HepG2 (cell line): ENCODE measurements around the gene ADCY10. TPM values are rescaled to one million over a fixed set of nuclear protein-coding genes. Genes with fewer than 3 reads are reported as not detected.
A peak's percentile ranks its signal among the peaks of the same experiment; 100 is the strongest.

Experiments
- ATAC-seq: fragments of 200-7000 bp; cut with Tn5 transposase; 3 replicates; pipeline ENCODE4 v1.9.1; 2020; ENCODE audit warnings: mild to moderate bottlenecking, moderate library complexity
- BruUV-seq: library from RNA; stranded (reverse); fragments of 400-500 nt; replicated peaks from 2 replicates; lab custom pipeline; 2021; lab: Mats Ljungman, UMichigan
- CTCF ChIA-PET: fragments of 300-600 bp; formaldehyde crosslinking; extraction: SDS; loops from one replicate; lab custom pipeline; 2021; ENCODE audit warnings: low total read pairs, inconsistent platforms, low intra/inter-chr PET ratio; lab: Yijun Ruan, JAX
- POLR2A ChIA-PET: fragments of 350-600 bp; sonication (Branson Sonifier 250); formaldehyde crosslinking; loops from one replicate; lab custom pipeline; 2020; ENCODE audit warnings: antibody characterized with exemption, inconsistent platforms; lab: Yijun Ruan, JAX
- DNase-seq: peaks from one replicate; pipeline ENCODE4 v3.0.0-alpha.2; 2015; ENCODE audit warnings: low spot score
- FAIRE-seq: peaks from 3 replicates; lab custom pipeline; 2011; peaks lifted over from hg19 to GRCh38; lab: Jason Lieb, UNC
- H2AFZ ChIP-seq: one replicate; pipeline ENCODE4 v1.6.1; 2011; ENCODE audit warnings: low read length, inconsistent platforms
- H3K27ac ChIP-seq: fragments of 300-600 bp; 3 replicates; pipeline ENCODE4 v1.8.0; 2011; ENCODE audit warnings: mixed run types, mild to moderate bottlenecking, mixed read lengths, low read length, inconsistent platforms; ENCODE audit not compliant: insufficient read depth; ENCODE audit errors: extremely low read length
- H3K27me3 ChIP-seq, 2 experiments: fragments of 200-600 bp in 1 of 2; 2 replicates in 1 of 2; 3 replicates in 1 of 2; pipeline versions ENCODE4 v1.6.0 to v1.8.0; 2011; ENCODE audit warnings: low read length in 2 of 2, mild to moderate bottlenecking in 2 of 2, moderate library complexity in 2 of 2, inconsistent platforms in 1 of 2; ENCODE audit not compliant: insufficient read depth in 2 of 2, control insufficient read depth in 1 of 2
- H3K36me3 ChIP-seq, 2 experiments: fragments of 200-600 bp in 1 of 2; replicated peaks in 1 of 2; 2 replicates in 1 of 2; 3 replicates in 1 of 2; pipeline versions ENCODE4 v1.5.1 to v1.8.0; 2011; ENCODE audit warnings: low read length in 2 of 2, inconsistent platforms in 1 of 2; ENCODE audit not compliant: insufficient read depth in 2 of 2, control insufficient read depth in 1 of 2
- H3K4me1 ChIP-seq: 2 replicates; pipeline ENCODE4 v1.5.1; 2012; ENCODE audit warnings: low read length, inconsistent platforms; ENCODE audit not compliant: insufficient read depth
- H3K4me2 ChIP-seq: 2 replicates; pipeline ENCODE4 v1.6.0; 2011; ENCODE audit warnings: low read depth, low read length, inconsistent platforms
- H3K4me3 ChIP-seq, 3 experiments: fragments of 200-600 bp in 1 of 3; sonication (generic), shearing (Covaris generic) in 1 of 3; replicated peaks in 1 of 3; 2 replicates each; pipeline ENCODE4 v1.5.1; 2011 to 2016; ENCODE audit warnings: low read length in 3 of 3, inconsistent platforms in 2 of 3, low read depth in 2 of 3, mild to moderate bottlenecking in 2 of 3, control low read depth in 1 of 3, mixed read lengths in 1 of 3; ENCODE audit not compliant: insufficient read depth in 1 of 3
- H3K79me2 ChIP-seq: one replicate; pipeline ENCODE4 v1.6.1; 2011; ENCODE audit warnings: low read length, inconsistent platforms; ENCODE audit not compliant: insufficient read depth
- H3K9ac ChIP-seq: 2 replicates; pipeline ENCODE4 v1.6.0; 2011; ENCODE audit warnings: mild to moderate bottlenecking, low read depth, low read length, inconsistent platforms; ENCODE audit not compliant: insufficient read depth
- H3K9me3 ChIP-seq: 2 replicates; pipeline ENCODE4 v1.5.1; 2012; ENCODE audit warnings: mild to moderate bottlenecking, low read length
- H4K20me1 ChIP-seq: 2 replicates; pipeline ENCODE4 v1.6.0; 2011; ENCODE audit warnings: inconsistent platforms, mild to moderate bottlenecking, low read length, moderate library complexity; ENCODE audit not compliant: insufficient read depth
- CHD4 ChIP-seq: fragments of 200-600 bp; sonication (generic); IDR thresholded peaks from 2 replicates; pipeline ENCODE4 v1.7.0; 2017; ENCODE audit warnings: mild to moderate bottlenecking, low read length, borderline replicate concordance
- CREB1 ChIP-seq, 2 experiments: fragments of 450-650 bp in 1 of 2; IDR thresholded peaks; 2 replicates each; pipeline ENCODE4 v1.6.1; 2016 to 2017; ENCODE audit warnings: control low read depth in 1 of 2, mild to moderate bottlenecking in 1 of 2, missing compliant biosample characterization in 1 of 2, missing genetic modification characterization in 1 of 2
- KDM1A ChIP-seq: IDR thresholded peaks from 2 replicates; pipeline ENCODE4 v1.6.1; 2016; ENCODE audit warnings: missing compliant biosample characterization
- MXD4 ChIP-seq: IDR thresholded peaks from 2 replicates; pipeline ENCODE4 v1.6.1; 2016; ENCODE audit warnings: mild to moderate bottlenecking, missing biosample characterization, missing genetic modification reagents
- NONO ChIP-seq, 2 experiments: fragments of 450-650 bp in 1 of 2; sonication (generic) in 1 of 2; formaldehyde crosslinking in 1 of 2; IDR thresholded peaks in 1 of 2; conservative IDR thresholded peaks in 1 of 2; 2 replicates each; pipeline versions ENCODE4 v1.6.1 to v1.8.0; 2017 to 2022; ENCODE audit warnings: mild to moderate bottlenecking in 1 of 2, missing genetic modification reagents in 1 of 2, moderate library complexity in 1 of 2
- NR2F1 ChIP-seq, 2 experiments: fragments of 450-650 bp in 1 of 2; formaldehyde crosslinking in 1 of 2; IDR thresholded peaks; 2 replicates each; pipeline versions ENCODE4 v1.5.0 to v1.6.1; 2016 to 2020; ENCODE audit warnings: mild to moderate bottlenecking in 1 of 2, missing compliant biosample characterization in 1 of 2, missing genetic modification reagents in 1 of 2, moderate library complexity in 1 of 2
- PCBP1 ChIP-seq: fragments of 200-400 bp; formaldehyde crosslinking; IDR thresholded peaks from 2 replicates; pipeline ENCODE4 v1.6.1; 2017; ENCODE audit warnings: mild to moderate bottlenecking, low read depth, low read length, borderline replicate concordance
- POLR2G ChIP-seq: fragments of 200-400 bp; formaldehyde crosslinking; IDR thresholded peaks from 2 replicates; pipeline ENCODE4 v1.6.1; 2018; ENCODE audit warnings: mild to moderate bottlenecking, low read depth, low read length, moderate library complexity
- PPARG ChIP-seq: conservative IDR thresholded peaks from 2 replicates; pipeline ENCODE4 v1.6.1; 2016; ENCODE audit warnings: missing biosample characterization, missing genetic modification reagents
- RCOR2 ChIP-seq: IDR thresholded peaks from 2 replicates; pipeline ENCODE4 v1.6.1; 2016; ENCODE audit warnings: missing biosample characterization, missing genetic modification reagents
- SKI ChIP-seq: fragments of 450-650 bp; IDR thresholded peaks from one replicate; pipeline ENCODE4 v1.6.1; 2018; ENCODE audit warnings: mild to moderate bottlenecking; ENCODE audit not compliant: partially characterized antibody
- ZC3H4 ChIP-seq: sonication (generic); formaldehyde crosslinking; IDR thresholded peaks from 2 replicates; pipeline ENCODE4 v1.4.0; 2020; ENCODE audit warnings: missing genetic modification reagents, borderline replicate concordance
- ZFP41 ChIP-seq: sonication (generic); formaldehyde crosslinking; IDR thresholded peaks from 2 replicates; pipeline ENCODE4 v1.4.0; 2020; ENCODE audit warnings: mild to moderate bottlenecking, missing genetic modification reagents, borderline replicate concordance
- ZMYM3 ChIP-seq: sonication (generic); formaldehyde crosslinking; IDR thresholded peaks from 2 replicates; pipeline ENCODE4 v1.5.1; 2020; ENCODE audit warnings: mild to moderate bottlenecking, missing genetic modification reagents
- ZNF629 ChIP-seq: sonication (generic); formaldehyde crosslinking; conservative IDR thresholded peaks from 2 replicates; pipeline ENCODE4 v1.5.0; 2020; ENCODE audit warnings: missing genetic modification reagents
- ZNF674 ChIP-seq: sonication (generic); formaldehyde crosslinking; IDR thresholded peaks from 2 replicates; pipeline ENCODE4 v1.5.0; 2020; ENCODE audit warnings: low read depth, mild to moderate bottlenecking, missing genetic modification reagents
- ZSCAN21 ChIP-seq: sonication (generic); formaldehyde crosslinking; IDR thresholded peaks from 2 replicates; pipeline ENCODE4 v1.8.0; 2022; ENCODE audit warnings: mild to moderate bottlenecking, missing genetic modification reagents, moderate library complexity, borderline replicate concordance
- WGBS: methylation state at CpG from one replicate; pipeline ENCODE4 v1.1.6; 2017; ENCODE audit warnings: low lambda C conversion rate; 5-methylcytosine and 5-hydroxymethylcytosine counted together
- in situ Hi-C: cut with HindIII; loops from 2 replicates; pipeline ENCODE4 v1.10.0; 2017; ENCODE audit warnings: low pct_unique_long_range_greater_than_20kb; ENCODE audit not compliant: extremely low pct_ligation_motif_present
- intact Hi-C: fragments of 100-400 bp; cut with micrococcal nuclease; formaldehyde crosslinking; loops from one replicate; pipeline ENCODE4 v1.10.0; 2022; ENCODE audit not compliant: unreplicated experiment
- polyA plus RNA-seq, 8 experiments: library from polyadenylated mRNA; depleted of rRNA in 3 of 8; stranded (reverse) in 7 of 8; unstranded in 1 of 8; fragments of >200 nt; fragmentation: Illumina TruSeq in 4 of 8; extraction: Trizol in 4 of 8; gene quantifications; 2 replicates each; pipeline versions ENCODE4 v1.2.1 to v1.2.3, GENCODE V29; 2011 to 2016; ENCODE audit warnings: low read depth in 4 of 8, missing spikeins in 1 of 8, mixed read lengths in 1 of 8; ENCODE audit not compliant: insufficient read depth in 1 of 8
- total RNA-seq, 5 experiments: library from RNA; depleted of rRNA; stranded (reverse); fragments of >200 nt; fragmentation: Illumina TruSeq; extraction: Trizol; gene quantifications; 2 replicates each; pipeline ENCODE4 v1.2.3, GENCODE V29; 2016; ENCODE audit warnings: low read depth in 1 of 5
- TF ChIP-seq, protein P1 (sequence below): sonication (generic); IDR thresholded peaks from 2 replicates; pipeline ENCODE4 v1.6.1; 2016; ENCODE audit warnings: low read depth, borderline replicate concordance
- TF ChIP-seq, protein P2 (sequence below): sonication (generic); formaldehyde crosslinking; IDR thresholded peaks from 2 replicates; pipeline ENCODE4 v1.4.0; 2020; ENCODE audit warnings: mild to moderate bottlenecking, missing genetic modification reagents

ADCY10 gene
- total and polyA plus RNA-seq, 2 of the 13 experiments (the other 11 are each of a cell fraction or from before 2014, with no cell fraction given), result 0.02 to 0.03 TPM

DNA sequence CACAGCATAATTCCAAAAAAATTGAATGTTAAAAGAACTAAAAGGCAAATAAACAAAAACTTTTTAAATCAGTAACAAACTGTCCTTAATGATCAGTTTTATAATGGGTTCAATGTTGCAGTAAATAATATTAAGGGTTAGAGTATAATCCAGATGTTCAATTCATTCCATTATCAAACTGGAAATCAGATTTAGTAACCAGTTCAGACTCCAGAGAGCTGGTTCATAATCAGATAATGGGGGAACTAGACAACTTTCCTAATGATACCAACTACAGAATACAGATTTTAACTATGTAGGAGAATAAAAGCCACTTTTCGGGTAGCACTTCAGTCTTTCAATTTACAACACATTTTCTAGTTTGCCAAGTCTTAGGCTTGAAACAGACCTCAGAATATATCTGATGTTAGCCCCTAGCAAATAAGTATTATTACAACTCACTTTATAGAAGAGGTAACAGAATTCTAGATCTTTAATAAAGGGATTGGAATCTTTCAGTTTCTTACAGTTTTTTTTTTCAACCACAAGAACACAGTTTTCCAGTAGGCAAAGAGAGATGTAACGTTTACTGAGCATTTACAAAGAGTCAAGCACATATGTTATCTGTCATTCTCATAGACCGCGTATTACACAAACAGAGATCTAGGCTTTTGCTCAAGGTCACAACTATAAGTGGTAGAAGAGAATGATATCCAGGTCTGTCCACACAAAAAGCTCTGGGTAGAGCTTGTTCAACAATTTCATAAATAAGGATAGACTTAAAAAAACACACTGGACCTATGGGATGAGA is 20.7 kb upstream of the ADCY10 start (continued):
- TF ChIP-seq CREB1 (IDR thresholded peaks at IDR 0.05) (no peak), CREB1 (CRISPR knock-in tag; IDR thresholded peaks at IDR 0.05) (0 out of 2 replicates have a peak, but pooled peaks have one; percentile 33), SKI (no peak), ZSCAN21 (no peak), NONO (IDR thresholded peaks at IDR 0.05) (no peak), NONO (CRISPR knock-in tag; conservative IDR thresholded peaks at IDR 0.05) (0 out of 2 replicates have a peak, but pooled peaks have one; percentile 8), ZNF674 (CRISPR knock-in tag) (no peak)
- TF ChIP-seq, protein P1, sequence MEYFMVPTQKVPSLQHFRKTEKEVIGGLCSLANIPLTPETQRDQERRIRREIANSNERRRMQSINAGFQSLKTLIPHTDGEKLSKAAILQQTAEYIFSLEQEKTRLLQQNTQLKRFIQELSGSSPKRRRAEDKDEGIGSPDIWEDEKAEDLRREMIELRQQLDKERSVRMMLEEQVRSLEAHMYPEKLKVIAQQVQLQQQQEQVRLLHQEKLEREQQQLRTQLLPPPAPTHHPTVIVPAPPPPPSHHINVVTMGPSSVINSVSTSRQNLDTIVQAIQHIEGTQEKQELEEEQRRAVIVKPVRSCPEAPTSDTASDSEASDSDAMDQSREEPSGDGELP, result peak; percentile 66
- TF ChIP-seq, protein P2, sequence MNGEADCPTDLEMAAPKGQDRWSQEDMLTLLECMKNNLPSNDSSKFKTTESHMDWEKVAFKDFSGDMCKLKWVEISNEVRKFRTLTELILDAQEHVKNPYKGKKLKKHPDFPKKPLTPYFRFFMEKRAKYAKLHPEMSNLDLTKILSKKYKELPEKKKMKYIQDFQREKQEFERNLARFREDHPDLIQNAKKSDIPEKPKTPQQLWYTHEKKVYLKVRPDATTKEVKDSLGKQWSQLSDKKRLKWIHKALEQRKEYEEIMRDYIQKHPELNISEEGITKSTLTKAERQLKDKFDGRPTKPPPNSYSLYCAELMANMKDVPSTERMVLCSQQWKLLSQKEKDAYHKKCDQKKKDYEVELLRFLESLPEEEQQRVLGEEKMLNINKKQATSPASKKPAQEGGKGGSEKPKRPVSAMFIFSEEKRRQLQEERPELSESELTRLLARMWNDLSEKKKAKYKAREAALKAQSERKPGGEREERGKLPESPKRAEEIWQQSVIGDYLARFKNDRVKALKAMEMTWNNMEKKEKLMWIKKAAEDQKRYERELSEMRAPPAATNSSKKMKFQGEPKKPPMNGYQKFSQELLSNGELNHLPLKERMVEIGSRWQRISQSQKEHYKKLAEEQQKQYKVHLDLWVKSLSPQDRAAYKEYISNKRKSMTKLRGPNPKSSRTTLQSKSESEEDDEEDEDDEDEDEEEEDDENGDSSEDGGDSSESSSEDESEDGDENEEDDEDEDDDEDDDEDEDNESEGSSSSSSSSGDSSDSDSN, result no peak

DNA sequence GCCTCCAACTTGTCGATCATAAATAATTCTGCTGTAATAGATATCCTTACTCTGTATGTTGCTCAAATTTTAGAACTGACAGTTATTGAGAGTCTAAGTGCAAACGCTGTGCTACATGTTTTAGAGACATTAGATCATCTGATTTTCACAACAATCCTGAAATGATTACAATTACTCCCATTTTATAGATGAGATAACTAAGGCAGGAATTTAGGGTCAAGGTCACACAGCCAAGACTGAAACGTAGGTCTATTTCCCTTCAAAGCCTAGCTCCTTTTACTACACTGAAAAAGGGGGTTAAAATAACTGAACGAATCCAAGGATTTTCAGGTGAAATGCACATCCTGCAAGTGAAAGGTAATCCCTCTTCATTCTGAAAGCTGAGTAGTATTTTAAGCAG is 19.9 kb upstream of the ADCY10 start:
- peak overlapping the region; percentile 90 for H3K4me2 ChIP-seq
- peaks cover 81% of the 10 kb centered on the region for H3K79me2 ChIP-seq
- in situ Hi-C loops (loop anchor here (10.0 kb wide), 1 partner anchor 219 kb away; no protein-coding TSS in a partner anchor), intact Hi-C loops (loop anchor here (10.0 kb wide), 1 partner anchor 129 kb away; no protein-coding TSS in a partner anchor)
- H3K27ac ChIP-seq, result peak overlapping the region; percentile 97
- H3K4me3 ChIP-seq, result peak overlapping the region; percentile 82 to 96 (median 90); a peak in 5 of 6 replicates
- no peak for DNase-seq
- peaks cover 0 to 5% of the 10 kb centered on the region in 2 experiments; a peak in 1 of 5 replicates for H3K27me3 ChIP-seq
- ATAC-seq, result no peak
- peak; percentile 15 for FAIRE-seq
- H4K20me1 ChIP-seq, result peaks cover 11% of the 10 kb centered on the region; the same call in 1 of the 2 replicates
- ChIA-PET CTCF (no interaction called here), POLR2A (no interaction called here)
- peak overlapping the region; percentile 99 for H3K9ac ChIP-seq
- no peaks in the 10 kb centered on the region for H3K36me3 ChIP-seq
- no peak overlapping the region for H2AFZ ChIP-seq
- WGBS, result 44% methylated on average over 4 of the region's 4 CpGs
- peaks cover 53% of the 10 kb centered on the region for H3K4me1 ChIP-seq
- H3K9me3 ChIP-seq, result no peaks in the 10 kb centered on the region
- BruUV-seq, result no TSS peak
- TF ChIP-seq KDM1A (CRISPR knock-in tag) (peak; percentile 81), ZMYM3 (CRISPR knock-in tag) (peak; percentile 47; the same call in 1 of the 2 replicates), ZNF629 (peak; percentile 97), PPARG (0 out of 2 replicates have a peak, but pooled peaks have one; percentile 35), PCBP1 (no peak), POLR2G (no peak), ZFP41 (no peak), MXD4 (CRISPR knock-in tag) (no peak), ZC3H4 (CRISPR knock-in tag) (no peak), CHD4 (peak; percentile 89), RCOR2 (CRISPR knock-in tag) (peak; percentile 81; the same call in 1 of the 2 replicates), NR2F1 (CRISPR knock-in tag; IDR thresholded peaks at IDR 0.05) (peak in 1 of 2 experiments; percentile 69; a peak in 2 of 4 replicates)
